DMS 273 (cell line): ENCODE measurements around the gene SYT4.

Source experiments
- DNase-seq: peaks from one replicate; lab custom pipeline; 2025; ENCODE audit not compliant: unreplicated experiment; lab: John Stamatoyannopoulos, UW

The SYT4 gene

GRCh38 chr18:43220691-43221090 is 56.6 kb downstream of the SYT4 start:
- DNase-seq = no peak
